ENCODE measurements around the gene CEACAM1. TPM values are rescaled to one million over a fixed set of nuclear protein-coding genes. Genes with fewer than 3 reads are reported as not detected.
"Not testable (repeated sequence)": the region's sequence is repeated elsewhere in the genome, so short reads cannot be mapped to it uniquely, and the experiment has no call there.

Gene CEACAM1
- total RNA-seq, 1 donor from 2014 or later = 0.46 TPM

- no peak overlapping the region for H3K4me3 ChIP-seq (ENCODE audit: low read depth, low read length)
- TF ChIP-seq CTCF (conservative IDR thresholded peaks at IDR 0.05; ENCODE audit: low read depth, low read length) = no peak
- no peak for DNase-seq (ENCODE audit: low read depth)
Measured at GRCh38 chr19:42524250-42524649, 4.0 kb downstream of the CEACAM1 start.

- H3K4me3 ChIP-seq (ENCODE audit: low read depth, low read length) = not testable (repeated sequence)
Measured at GRCh38 chr19:42522262-42522661, 6.0 kb downstream of the CEACAM1 start.

GRCh38 chr19:42521346-42522030 is 6.8 kb downstream of the CEACAM1 start:
- H3K4me3 ChIP-seq (ENCODE audit: low read depth, low read length) = no peak overlapping the region
- no peak for DNase-seq (ENCODE audit: low read depth)
- no peak for TF ChIP-seq CTCF (conservative IDR thresholded peaks at IDR 0.05; ENCODE audit: low read depth, low read length)

More at GRCh38 chr19:42522262-42522661, 6.0 kb downstream of the CEACAM1 start:
- DNase-seq (ENCODE audit: low read depth) = not testable (repeated sequence)

GRCh38 chr19:42519108-42519507 is 9.2 kb downstream of the CEACAM1 start:
- no peak overlapping the region for H3K4me3 ChIP-seq (ENCODE audit: low read depth, low read length)
- no peak for TF ChIP-seq CTCF (conservative IDR thresholded peaks at IDR 0.05; ENCODE audit: low read depth, low read length)
- no peak for DNase-seq (ENCODE audit: low read depth)

- no peak for TF ChIP-seq CTCF (conservative IDR thresholded peaks at IDR 0.05; ENCODE audit: low read depth, low read length)
- H3K4me3 ChIP-seq (ENCODE audit: low read depth, low read length) = no peak overlapping the region
- no peak for DNase-seq (ENCODE audit: low read depth)
Measured at GRCh38 chr19:42516771-42517170, 11.5 kb downstream of the CEACAM1 start.

- H3K4me3 ChIP-seq (ENCODE audit: low read depth, low read length) = no peak overlapping the region
- DNase-seq (ENCODE audit: low read depth) = no peak
- TF ChIP-seq CTCF (conservative IDR thresholded peaks at IDR 0.05; ENCODE audit: low read depth, low read length) = no peak
Measured at GRCh38 chr19:42515241-42515832, 12.9 kb downstream of the CEACAM1 start.

GRCh38 chr19:42514449-42514848 is 13.8 kb downstream of the CEACAM1 start:
- TF ChIP-seq CTCF (conservative IDR thresholded peaks at IDR 0.05; ENCODE audit: low read depth, low read length) = no peak
- H3K4me3 ChIP-seq (ENCODE audit: low read depth, low read length) = no peak overlapping the region
- no peak for DNase-seq (ENCODE audit: low read depth)
